PC-3 (cell line): ENCODE measurements around the gene MIEF1.

ENCODE experiments used
- CTCF ChIP-seq: fragments of 300-600 bp; sonication (generic); conservative IDR thresholded peaks from 2 replicates; pipeline ENCODE4 v1.5.1; 2017; ENCODE audit warnings: antibody characterized with exemption, low read depth, mild to moderate bottlenecking, low read length
- EZH2 ChIP-seq: fragments of 300-600 bp; sonication (generic); IDR thresholded peaks from one replicate; pipeline ENCODE4 v1.6.1; 2017; ENCODE audit warnings: antibody characterized with exemption, mild to moderate bottlenecking, low read length; ENCODE audit not compliant: unreplicated experiment
- EZH2phosphoT487 ChIP-seq: fragments of 300-600 bp; sonication (generic); IDR thresholded peaks from 2 replicates; pipeline ENCODE4 v1.6.1; 2018; ENCODE audit warnings: mild to moderate bottlenecking, antibody characterized with exemption, low read length, borderline replicate concordance

DNA sequence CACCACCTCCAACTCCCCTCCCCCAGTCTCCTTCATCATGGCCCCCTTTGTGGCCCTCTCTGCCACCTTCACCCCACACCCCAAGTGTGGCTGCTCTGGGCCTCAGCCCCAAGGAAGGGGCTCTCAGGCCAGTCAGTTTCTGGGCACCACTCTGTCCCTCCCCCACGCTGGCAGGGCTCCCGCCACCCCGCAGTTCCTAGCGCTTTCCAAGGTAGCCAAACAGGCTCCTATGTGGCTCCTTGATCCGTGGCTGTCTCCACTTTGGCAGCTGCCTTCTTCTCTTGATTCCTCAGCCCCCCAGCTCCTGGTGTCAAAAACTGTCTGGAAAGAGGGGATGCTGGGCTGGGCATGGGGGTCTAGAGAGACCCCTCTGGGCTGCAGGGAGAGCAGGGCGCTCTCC lies 58.0 kb downstream of the MIEF1 start:
- TF ChIP-seq CTCF (no peak), EZH2phosphoT487 (no peak), EZH2 (no peak)
